Measurements from ENCODE around the gene EDARADD.

- no peak for TF ChIP-seq CTCF (IDR thresholded peaks at IDR 0.05)
- no peak for TF ChIP-seq POLR2AphosphoS5 (IDR thresholded peaks at IDR 0.05)
Observed at GRCh38 chr1:236532850-236533249, 138.8 kb downstream of the EDARADD start.

All from gastroesophageal sphincter (tissue), 3 donors.